ENCODE measurements around the gene SRGN. TPM values are rescaled to one million over a fixed set of nuclear protein-coding genes. Genes with fewer than 3 reads are reported as not detected.

The SRGN gene
- total and polyA plus RNA-seq, 2 of the 13 experiments (the other 11 are each of a cell fraction or from before 2014, with no cell fraction given), result 0.09 TPM; not detected in 1

DNA sequence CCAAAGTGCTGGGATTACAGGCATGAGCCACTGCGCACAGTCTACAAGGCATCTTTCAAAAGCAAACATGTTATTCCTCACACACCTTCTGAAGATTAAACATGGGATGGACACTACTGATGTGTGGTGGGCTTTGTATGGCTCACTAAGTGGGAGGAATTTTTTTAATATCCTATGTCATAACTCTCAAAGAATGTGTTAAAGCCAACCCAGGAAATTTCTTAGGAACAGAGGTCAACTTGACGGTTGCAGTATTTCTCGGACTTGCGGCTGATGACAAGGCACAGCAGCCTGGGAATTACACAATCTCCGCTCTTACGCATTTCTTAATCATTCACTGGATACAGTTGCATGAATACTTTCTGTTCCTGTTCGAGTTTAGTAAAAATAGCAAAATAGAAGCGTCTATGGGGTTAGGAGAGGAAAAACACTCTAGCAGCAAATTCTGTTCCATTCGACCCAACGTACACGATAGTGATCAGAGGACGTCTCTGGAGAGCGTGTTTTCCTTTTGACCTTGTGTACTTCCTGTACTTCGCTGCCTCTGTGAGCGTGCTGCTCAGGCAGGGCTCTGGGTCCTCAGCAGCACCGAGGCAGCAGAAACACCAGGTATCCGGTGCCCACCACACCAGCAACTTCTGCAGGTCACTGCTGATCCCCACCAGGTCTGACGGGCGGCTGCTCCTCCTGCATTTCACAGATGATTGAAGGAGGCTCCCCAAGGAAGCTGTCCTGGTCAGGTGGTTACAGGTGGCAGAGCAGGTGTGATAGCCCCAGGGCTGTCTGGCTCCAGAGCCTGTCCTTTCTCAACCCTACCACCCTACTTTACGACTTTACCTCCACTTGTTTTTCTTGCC lies 26.4 kb upstream of the SRGN start (continued):
- no peak for TF ChIP-seq ZNF567 (CRISPR knock-in tag; IDR thresholded peaks at IDR 0.05; ENCODE audit: borderline replicate concordance)
- TF ChIP-seq, protein P1, sequence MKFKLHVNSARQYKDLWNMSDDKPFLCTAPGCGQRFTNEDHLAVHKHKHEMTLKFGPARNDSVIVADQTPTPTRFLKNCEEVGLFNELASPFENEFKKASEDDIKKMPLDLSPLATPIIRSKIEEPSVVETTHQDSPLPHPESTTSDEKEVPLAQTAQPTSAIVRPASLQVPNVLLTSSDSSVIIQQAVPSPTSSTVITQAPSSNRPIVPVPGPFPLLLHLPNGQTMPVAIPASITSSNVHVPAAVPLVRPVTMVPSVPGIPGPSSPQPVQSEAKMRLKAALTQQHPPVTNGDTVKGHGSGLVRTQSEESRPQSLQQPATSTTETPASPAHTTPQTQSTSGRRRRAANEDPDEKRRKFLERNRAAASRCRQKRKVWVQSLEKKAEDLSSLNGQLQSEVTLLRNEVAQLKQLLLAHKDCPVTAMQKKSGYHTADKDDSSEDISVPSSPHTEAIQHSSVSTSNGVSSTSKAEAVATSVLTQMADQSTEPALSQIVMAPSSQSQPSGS (CRISPR knock-in tag; IDR thresholded peaks at IDR 0.05), result no peak
- TF ChIP-seq, protein P2, sequence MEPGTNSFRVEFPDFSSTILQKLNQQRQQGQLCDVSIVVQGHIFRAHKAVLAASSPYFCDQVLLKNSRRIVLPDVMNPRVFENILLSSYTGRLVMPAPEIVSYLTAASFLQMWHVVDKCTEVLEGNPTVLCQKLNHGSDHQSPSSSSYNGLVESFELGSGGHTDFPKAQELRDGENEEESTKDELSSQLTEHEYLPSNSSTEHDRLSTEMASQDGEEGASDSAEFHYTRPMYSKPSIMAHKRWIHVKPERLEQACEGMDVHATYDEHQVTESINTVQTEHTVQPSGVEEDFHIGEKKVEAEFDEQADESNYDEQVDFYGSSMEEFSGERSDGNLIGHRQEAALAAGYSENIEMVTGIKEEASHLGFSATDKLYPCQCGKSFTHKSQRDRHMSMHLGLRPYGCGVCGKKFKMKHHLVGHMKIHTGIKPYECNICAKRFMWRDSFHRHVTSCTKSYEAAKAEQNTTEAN (CRISPR knock-in tag; conservative IDR thresholded peaks at IDR 0.05), result no peak
- TF ChIP-seq RORA (CRISPR knock-in tag; IDR thresholded peaks at IDR 0.05), result no peak
- TF ChIP-seq, protein P3, sequence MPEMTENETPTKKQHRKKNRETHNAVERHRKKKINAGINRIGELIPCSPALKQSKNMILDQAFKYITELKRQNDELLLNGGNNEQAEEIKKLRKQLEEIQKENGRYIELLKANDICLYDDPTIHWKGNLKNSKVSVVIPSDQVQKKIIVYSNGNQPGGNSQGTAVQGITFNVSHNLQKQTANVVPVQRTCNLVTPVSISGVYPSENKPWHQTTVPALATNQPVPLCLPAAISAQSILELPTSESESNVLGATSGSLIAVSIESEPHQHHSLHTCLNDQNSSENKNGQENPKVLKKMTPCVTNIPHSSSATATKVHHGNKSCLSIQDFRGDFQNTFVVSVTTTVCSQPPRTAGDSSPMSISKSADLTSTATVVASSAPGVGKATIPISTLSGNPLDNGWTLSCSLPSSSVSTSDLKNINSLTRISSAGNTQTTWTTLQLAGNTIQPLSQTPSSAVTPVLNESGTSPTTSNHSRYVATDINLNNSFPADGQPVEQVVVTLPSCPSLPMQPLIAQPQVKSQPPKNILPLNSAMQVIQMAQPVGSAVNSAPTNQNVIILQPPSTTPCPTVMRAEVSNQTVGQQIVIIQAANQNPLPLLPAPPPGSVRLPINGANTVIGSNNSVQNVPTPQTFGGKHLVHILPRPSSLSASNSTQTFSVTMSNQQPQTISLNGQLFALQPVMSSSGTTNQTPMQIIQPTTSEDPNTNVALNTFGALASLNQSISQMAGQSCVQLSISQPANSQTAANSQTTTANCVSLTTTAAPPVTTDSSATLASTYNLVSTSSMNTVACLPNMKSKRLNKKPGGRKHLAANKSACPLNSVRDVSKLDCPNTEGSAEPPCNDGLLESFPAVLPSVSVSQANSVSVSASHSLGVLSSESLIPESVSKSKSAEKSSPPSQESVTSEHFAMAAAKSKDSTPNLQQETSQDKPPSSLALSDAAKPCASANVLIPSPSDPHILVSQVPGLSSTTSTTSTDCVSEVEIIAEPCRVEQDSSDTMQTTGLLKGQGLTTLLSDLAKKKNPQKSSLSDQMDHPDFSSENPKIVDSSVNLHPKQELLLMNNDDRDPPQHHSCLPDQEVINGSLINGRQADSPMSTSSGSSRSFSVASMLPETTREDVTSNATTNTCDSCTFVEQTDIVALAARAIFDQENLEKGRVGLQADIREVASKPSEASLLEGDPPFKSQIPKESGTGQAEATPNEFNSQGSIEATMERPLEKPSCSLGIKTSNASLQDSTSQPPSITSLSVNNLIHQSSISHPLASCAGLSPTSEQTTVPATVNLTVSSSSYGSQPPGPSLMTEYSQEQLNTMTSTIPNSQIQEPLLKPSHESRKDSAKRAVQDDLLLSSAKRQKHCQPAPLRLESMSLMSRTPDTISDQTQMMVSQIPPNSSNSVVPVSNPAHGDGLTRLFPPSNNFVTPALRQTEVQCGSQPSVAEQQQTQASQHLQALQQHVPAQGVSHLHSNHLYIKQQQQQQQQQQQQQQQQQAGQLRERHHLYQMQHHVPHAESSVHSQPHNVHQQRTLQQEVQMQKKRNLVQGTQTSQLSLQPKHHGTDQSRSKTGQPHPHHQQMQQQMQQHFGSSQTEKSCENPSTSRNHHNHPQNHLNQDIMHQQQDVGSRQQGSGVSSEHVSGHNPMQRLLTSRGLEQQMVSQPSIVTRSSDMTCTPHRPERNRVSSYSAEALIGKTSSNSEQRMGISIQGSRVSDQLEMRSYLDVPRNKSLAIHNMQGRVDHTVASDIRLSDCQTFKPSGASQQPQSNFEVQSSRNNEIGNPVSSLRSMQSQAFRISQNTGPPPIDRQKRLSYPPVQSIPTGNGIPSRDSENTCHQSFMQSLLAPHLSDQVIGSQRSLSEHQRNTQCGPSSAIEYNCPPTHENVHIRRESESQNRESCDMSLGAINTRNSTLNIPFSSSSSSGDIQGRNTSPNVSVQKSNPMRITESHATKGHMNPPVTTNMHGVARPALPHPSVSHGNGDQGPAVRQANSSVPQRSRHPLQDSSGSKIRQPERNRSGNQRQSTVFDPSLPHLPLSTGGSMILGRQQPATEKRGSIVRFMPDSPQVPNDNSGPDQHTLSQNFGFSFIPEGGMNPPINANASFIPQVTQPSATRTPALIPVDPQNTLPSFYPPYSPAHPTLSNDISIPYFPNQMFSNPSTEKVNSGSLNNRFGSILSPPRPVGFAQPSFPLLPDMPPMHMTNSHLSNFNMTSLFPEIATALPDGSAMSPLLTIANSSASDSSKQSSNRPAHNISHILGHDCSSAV (CRISPR knock-in tag; IDR thresholded peaks at IDR 0.05; ENCODE audit: borderline replicate concordance), result no peak
- TF ChIP-seq, protein P4, sequence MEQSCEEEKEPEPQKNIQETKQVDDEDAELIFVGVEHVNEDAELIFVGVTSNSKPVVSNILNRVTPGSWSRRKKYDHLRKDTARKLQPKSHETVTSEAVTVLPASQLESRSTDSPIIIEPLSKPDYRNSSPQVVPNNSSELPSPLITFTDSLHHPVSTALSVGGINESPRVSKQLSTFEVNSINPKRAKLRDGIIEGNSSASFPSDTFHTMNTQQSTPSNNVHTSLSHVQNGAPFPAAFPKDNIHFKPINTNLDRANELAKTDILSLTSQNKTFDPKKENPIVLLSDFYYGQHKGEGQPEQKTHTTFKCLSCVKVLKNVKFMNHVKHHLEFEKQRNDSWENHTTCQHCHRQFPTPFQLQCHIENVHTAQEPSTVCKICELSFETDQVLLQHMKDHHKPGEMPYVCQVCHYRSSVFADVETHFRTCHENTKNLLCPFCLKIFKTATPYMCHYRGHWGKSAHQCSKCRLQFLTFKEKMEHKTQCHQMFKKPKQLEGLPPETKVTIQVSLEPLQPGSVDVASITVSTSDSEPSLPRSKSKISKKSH (CRISPR knock-in tag; IDR thresholded peaks at IDR 0.05; ENCODE audit: borderline replicate concordance), result no peak
- TF ChIP-seq EP300 (IDR thresholded peaks at IDR 0.05; ENCODE audit: low read depth in 2 of 2, low read length in 2 of 2), result no peak
- no peak for TF ChIP-seq EP300 (CRISPR knock-in tag; IDR thresholded peaks at IDR 0.05; ENCODE audit: borderline replicate concordance)
- TF ChIP-seq, protein P5, sequence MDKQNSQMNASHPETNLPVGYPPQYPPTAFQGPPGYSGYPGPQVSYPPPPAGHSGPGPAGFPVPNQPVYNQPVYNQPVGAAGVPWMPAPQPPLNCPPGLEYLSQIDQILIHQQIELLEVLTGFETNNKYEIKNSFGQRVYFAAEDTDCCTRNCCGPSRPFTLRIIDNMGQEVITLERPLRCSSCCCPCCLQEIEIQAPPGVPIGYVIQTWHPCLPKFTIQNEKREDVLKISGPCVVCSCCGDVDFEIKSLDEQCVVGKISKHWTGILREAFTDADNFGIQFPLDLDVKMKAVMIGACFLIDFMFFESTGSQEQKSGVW (CRISPR knock-in tag; IDR thresholded peaks at IDR 0.05; ENCODE audit: borderline replicate concordance), result no peak
- no peak for TF ChIP-seq ZNF570 (CRISPR knock-in tag; IDR thresholded peaks at IDR 0.05; ENCODE audit: borderline replicate concordance)
- TF ChIP-seq NFE2L1 (CRISPR knock-in tag; IDR thresholded peaks at IDR 0.05; ENCODE audit: borderline replicate concordance), result no peak
